HCT116 (cell line): ENCODE data around the gene CABP1. TPM values are rescaled to one million over a fixed set of nuclear protein-coding genes. Genes with fewer than 3 reads are reported as not detected.
A peak's percentile ranks its signal among the peaks of the same experiment; 100 is the strongest.

Experiments used
- ATAC-seq: fragments of 200-7000 bp; cut with Tn5 transposase; 2 replicates; pipeline ENCODE4 v1.9.1; 2020; ENCODE audit warnings: mild to moderate bottlenecking, moderate library complexity
- BruUV-seq: library from RNA; stranded (reverse); fragments of 400-500 nt; replicated peaks from 2 replicates; lab custom pipeline; 2021; lab: Mats Ljungman, UMichigan
- CTCF ChIA-PET: fragments of 300-600 bp; sonication (Branson Sonifier 250); formaldehyde crosslinking; loops from one replicate; lab custom pipeline; 2021; ENCODE audit warnings: antibody characterized with exemption; lab: Charles Lee
- POLR2A ChIA-PET: fragments of 300-600, 350-600 bp; sonication (Branson Sonifier 250); formaldehyde crosslinking; loops from one replicate; lab custom pipeline; 2021; ENCODE audit warnings: antibody characterized with exemption; lab: Charles Lee
- RAD21 ChIA-PET, 2 experiments: fragments of 300-600 bp; sonication (Branson Sonifier 250); formaldehyde crosslinking; loops; one replicate each; lab custom pipeline; 2023; ENCODE audit warnings: low total read pairs in 2 of 2; ENCODE audit not compliant: uncharacterized antibody in 2 of 2, unreplicated experiment in 2 of 2, low non-redundant PET in 1 of 2; lab: Charles Lee
- DNase-seq: peaks from one replicate; pipeline ENCODE4 v3.0.0-alpha.2; 2010; ENCODE audit warnings: low read depth, low spot score
- H2AFZ ChIP-seq: fragments of 200-600 bp; shearing (Covaris generic), sonication (generic); 2 replicates; pipeline ENCODE4 v1.6.1; 2017; ENCODE audit warnings: low read depth, mixed run types, mixed read lengths, antibody characterized with exemption, low read length; ENCODE audit not compliant: poor library complexity, severe bottlenecking
- H3K27ac ChIP-seq: 2 replicates; pipeline ENCODE4 v1.5.1; 2012; ENCODE audit warnings: low read depth, low read length
- H3K27me3 ChIP-seq: fragments of 200-600 bp; sonication (generic); 2 replicates; pipeline ENCODE4 v1.6.1; 2016; ENCODE audit warnings: mixed run types, low read length, mixed read lengths; ENCODE audit not compliant: insufficient read depth
- H3K36me3 ChIP-seq, 2 experiments: fragments of 200-500 bp in 1 of 2; fragments of 200-600 bp in 1 of 2; sonication (Bioruptor generic) in 1 of 2; sonication (generic) in 1 of 2; 2 replicates each; pipeline versions ENCODE4 v1.5.1 to v1.6.1; 2014 to 2016; ENCODE audit warnings: low read length in 2 of 2, inconsistent platforms in 1 of 2, mixed read lengths in 1 of 2, mixed run types in 1 of 2; ENCODE audit not compliant: insufficient read depth in 2 of 2, control insufficient read depth in 1 of 2
- H3K4me1 ChIP-seq, 2 experiments: fragments of 200-600 bp in 1 of 2; sonication (generic) in 1 of 2; 2 replicates each; pipeline versions ENCODE4 v1.5.1 to v1.6.1; 2012 to 2017; ENCODE audit warnings: low read length in 2 of 2, inconsistent platforms in 1 of 2, mild to moderate bottlenecking in 1 of 2, mixed read lengths in 1 of 2, mixed run types in 1 of 2, moderate library complexity in 1 of 2; ENCODE audit not compliant: insufficient read depth in 2 of 2, control insufficient read depth in 1 of 2
- H3K4me2 ChIP-seq: fragments of 200-600 bp; sonication (generic); 2 replicates; pipeline ENCODE4 v1.6.1; 2017; ENCODE audit warnings: mixed run types, low read length, mixed read lengths
- H3K4me3 ChIP-seq, 2 experiments: fragments of 200-600 bp in 1 of 2; sonication (generic) in 1 of 2; replicated peaks in 1 of 2; 2 replicates each; pipeline ENCODE4 v1.5.1; 2011 to 2016; ENCODE audit warnings: low read length in 2 of 2, control low read depth in 1 of 2, low read depth in 1 of 2, mild to moderate bottlenecking in 1 of 2, mixed read lengths in 1 of 2, mixed run types in 1 of 2
- H3K79me2 ChIP-seq: fragments of 200-600 bp; sonication (generic); 2 replicates; pipeline ENCODE4 v1.6.1; 2017; ENCODE audit warnings: mild to moderate bottlenecking, mixed run types, low read length, moderate library complexity, mixed read lengths; ENCODE audit not compliant: insufficient read depth
- H3K9ac ChIP-seq: fragments of 200-600 bp; sonication (generic); 2 replicates; pipeline ENCODE4 v1.6.1; 2016; ENCODE audit warnings: low read length, mixed read lengths
- H3K9me2 ChIP-seq: fragments of 200-600 bp; sonication (generic), shearing (Covaris generic); 2 replicates; pipeline ENCODE4 v1.6.1; 2017; ENCODE audit warnings: mixed run types, mild to moderate bottlenecking, moderate library complexity; ENCODE audit not compliant: insufficient read depth
- H3K9me3 ChIP-seq, 2 experiments: fragments of 200-500 bp in 1 of 2; fragments of 200-600 bp in 1 of 2; sonication (Bioruptor generic) in 1 of 2; sonication (generic) in 1 of 2; 2 replicates each; pipeline ENCODE4 v1.6.1; 2014 to 2017; ENCODE audit warnings: low read length in 2 of 2, mixed read lengths in 2 of 2, inconsistent platforms in 1 of 2, low read depth in 1 of 2, mild to moderate bottlenecking in 1 of 2, mixed run types in 1 of 2, moderate library complexity in 1 of 2; ENCODE audit not compliant: control insufficient read depth in 1 of 2, insufficient read depth in 1 of 2
- H4K20me1 ChIP-seq: fragments of 200-600 bp; sonication (generic), shearing (Covaris generic); 2 replicates; pipeline ENCODE4 v1.6.1; 2017; ENCODE audit warnings: mixed run types, mild to moderate bottlenecking, moderate library complexity; ENCODE audit not compliant: insufficient read depth
- CTCF ChIP-seq, 3 experiments: fragments of 200-600 bp in 1 of 3; sonication (generic) in 1 of 3; IDR thresholded peaks in 2 of 3; conservative IDR thresholded peaks in 1 of 3; 2 replicates each; pipeline ENCODE4 v1.5.1; 2012 to 2017; ENCODE audit warnings: low read depth in 2 of 3, low read length in 2 of 3, antibody characterized with exemption in 1 of 3, borderline replicate concordance in 1 of 3, control low read depth in 1 of 3, mild to moderate bottlenecking in 1 of 3, mixed read lengths in 1 of 3, mixed run types in 1 of 3, moderate library complexity in 1 of 3; ENCODE audit not compliant: insufficient read depth in 1 of 3
- MAX ChIP-seq: IDR thresholded peaks from 2 replicates; pipeline ENCODE4 v1.6.1; 2012
- POLR2A ChIP-seq: IDR thresholded peaks from 2 replicates; pipeline ENCODE4 v1.7.0; 2011; ENCODE audit warnings: borderline replicate concordance; ENCODE audit not compliant: insufficient read depth, insufficient read length; ENCODE audit errors: extremely low read depth
- POLR2AphosphoS5 ChIP-seq: IDR thresholded peaks from 2 replicates; pipeline ENCODE4 v1.6.1; 2011; ENCODE audit warnings: mild to moderate bottlenecking, low read depth, low read length, moderate library complexity
- SIN3A ChIP-seq: IDR thresholded peaks from 2 replicates; pipeline ENCODE4 v1.6.1; 2012; ENCODE audit warnings: low read depth
- SP1 ChIP-seq: IDR thresholded peaks from 2 replicates; pipeline ENCODE4 v1.6.1; 2012; ENCODE audit warnings: low read depth
- YY1 ChIP-seq: IDR thresholded peaks from 2 replicates; pipeline ENCODE4 v1.6.1; 2011; ENCODE audit warnings: low read length, low read depth, moderate library complexity, mild to moderate bottlenecking; ENCODE audit not compliant: insufficient replicate concordance; ENCODE audit errors: extremely low read depth
- intact Hi-C: fragments of 100-400 bp; cut with micrococcal nuclease; formaldehyde crosslinking; loops from 2 replicates; pipeline ENCODE4 v1.10.0; 2022
- total RNA-seq: library from RNA; stranded (reverse); gene quantifications from one replicate; pipeline ENCODE4 v1.2.1, GENCODE V29; 2021; ENCODE audit not compliant: unreplicated experiment

CABP1 gene
- total RNA-seq, 1 experiment from 2014 or later: 0.84 TPM

GRCh38 chr12:120625557-120626419 lies 14.6 kb upstream of the CABP1 start:
- no peaks in the 10 kb centered on the region for H3K9me2 ChIP-seq
- no peaks in the 10 kb centered on the region for H3K27me3 ChIP-seq
- H3K79me2 ChIP-seq: no peaks in the 10 kb centered on the region
- BruUV-seq: TSS peak; percentile 86
- no peak overlapping the region for H3K9ac ChIP-seq
- DNase-seq: peak; percentile 54
- TF ChIP-seq POLR2AphosphoS5: 0 out of 2 replicates have a peak, but pooled peaks have one; percentile 49
- TF ChIP-seq POLR2A: peak; percentile 30
- no peak for TF ChIP-seq SIN3A
- TF ChIP-seq SP1: no peak
- peak; percentile 81 for TF ChIP-seq MAX
- peak in 2 of 3 experiments; percentile 9 to 27; a peak in 2 of 6 replicates for TF ChIP-seq CTCF (IDR thresholded peaks at IDR 0.05 in 2 of 3, conservative IDR thresholded peaks at IDR 0.05 in 1 of 3; ENCODE audit: borderline replicate concordance in 1 of 3, insufficient read depth in 1 of 3, low read depth in 2 of 3, low read length in 2 of 3)
- peak; percentile 40 for TF ChIP-seq YY1
- H3K4me3 ChIP-seq: no peak overlapping the region
- ChIA-PET POLR2A (no interaction called here), RAD21 (no interaction called here), CTCF (no interaction called here)
- H4K20me1 ChIP-seq: no peaks in the 10 kb centered on the region
- no peak overlapping the region for H3K27ac ChIP-seq
- peak overlapping the region; percentile 79 for H2AFZ ChIP-seq
- intact Hi-C loops: no loop called here
- H3K4me2 ChIP-seq: peak overlapping the region; percentile 36
- H3K4me1 ChIP-seq: peaks cover 3 to 15% of the 10 kb centered on the region in 2 experiments; a peak in 2 of 4 replicates
- ATAC-seq: peak; percentile 90
- no peaks in the 10 kb centered on the region for H3K36me3 ChIP-seq
- H3K9me3 ChIP-seq: no peaks in the 10 kb centered on the region
